PFSK-1 (cell line): ENCODE data around the gene USP50.

Source experiments
- POLR2AphosphoS5 ChIP-seq: IDR thresholded peaks from 2 replicates; pipeline ENCODE4 v1.6.1; 2012; ENCODE audit warnings: low read depth, mild to moderate bottlenecking, control low read depth, low read length, moderate library complexity
- TAF1 ChIP-seq: IDR thresholded peaks from 2 replicates; pipeline ENCODE4 v1.6.1; 2012; ENCODE audit warnings: low read length, control low read depth, borderline replicate concordance; ENCODE audit not compliant: insufficient read depth
- TF ChIP-seq, protein P1 (sequence below), 2 experiments: IDR thresholded peaks; 2 replicates each; pipeline versions ENCODE4 v1.6.1 to v1.8.0; 2011 to 2012; ENCODE audit warnings: low read depth in 2 of 2, low read length in 2 of 2, control low read depth in 1 of 2, inconsistent platforms in 1 of 2, mild to moderate bottlenecking in 1 of 2, moderate library complexity in 1 of 2; ENCODE audit not compliant: insufficient read depth in 1 of 2

DNA sequence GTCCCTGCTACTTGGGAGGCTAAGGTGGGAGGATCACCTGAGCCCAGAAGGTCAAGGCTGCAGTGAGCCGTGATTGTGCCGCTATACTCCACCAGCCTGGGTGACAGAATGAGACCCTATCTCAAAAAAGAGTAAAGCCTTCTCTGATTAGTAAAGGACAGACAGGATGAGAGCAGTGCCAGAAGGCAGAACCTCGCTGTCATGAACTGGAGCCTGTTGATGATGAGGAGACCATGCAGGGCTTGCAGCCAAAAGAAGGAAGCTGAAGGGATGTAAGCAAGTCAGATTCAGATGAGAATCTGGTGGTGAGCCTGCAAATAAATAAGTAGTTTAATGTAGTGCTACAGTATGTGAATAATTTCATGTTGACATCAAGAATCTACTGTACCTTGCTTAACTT, 52.8 kb downstream of the USP50 start:
- TF ChIP-seq, protein P1, sequence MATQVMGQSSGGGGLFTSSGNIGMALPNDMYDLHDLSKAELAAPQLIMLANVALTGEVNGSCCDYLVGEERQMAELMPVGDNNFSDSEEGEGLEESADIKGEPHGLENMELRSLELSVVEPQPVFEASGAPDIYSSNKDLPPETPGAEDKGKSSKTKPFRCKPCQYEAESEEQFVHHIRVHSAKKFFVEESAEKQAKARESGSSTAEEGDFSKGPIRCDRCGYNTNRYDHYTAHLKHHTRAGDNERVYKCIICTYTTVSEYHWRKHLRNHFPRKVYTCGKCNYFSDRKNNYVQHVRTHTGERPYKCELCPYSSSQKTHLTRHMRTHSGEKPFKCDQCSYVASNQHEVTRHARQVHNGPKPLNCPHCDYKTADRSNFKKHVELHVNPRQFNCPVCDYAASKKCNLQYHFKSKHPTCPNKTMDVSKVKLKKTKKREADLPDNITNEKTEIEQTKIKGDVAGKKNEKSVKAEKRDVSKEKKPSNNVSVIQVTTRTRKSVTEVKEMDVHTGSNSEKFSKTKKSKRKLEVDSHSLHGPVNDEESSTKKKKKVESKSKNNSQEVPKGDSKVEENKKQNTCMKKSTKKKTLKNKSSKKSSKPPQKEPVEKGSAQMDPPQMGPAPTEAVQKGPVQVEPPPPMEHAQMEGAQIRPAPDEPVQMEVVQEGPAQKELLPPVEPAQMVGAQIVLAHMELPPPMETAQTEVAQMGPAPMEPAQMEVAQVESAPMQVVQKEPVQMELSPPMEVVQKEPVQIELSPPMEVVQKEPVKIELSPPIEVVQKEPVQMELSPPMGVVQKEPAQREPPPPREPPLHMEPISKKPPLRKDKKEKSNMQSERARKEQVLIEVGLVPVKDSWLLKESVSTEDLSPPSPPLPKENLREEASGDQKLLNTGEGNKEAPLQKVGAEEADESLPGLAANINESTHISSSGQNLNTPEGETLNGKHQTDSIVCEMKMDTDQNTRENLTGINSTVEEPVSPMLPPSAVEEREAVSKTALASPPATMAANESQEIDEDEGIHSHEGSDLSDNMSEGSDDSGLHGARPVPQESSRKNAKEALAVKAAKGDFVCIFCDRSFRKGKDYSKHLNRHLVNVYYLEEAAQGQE (IDR thresholded peaks at IDR 0.05; ENCODE audit: insufficient read depth in 1 of 2, low read depth in 2 of 2, low read length in 2 of 2): no peak
- TF ChIP-seq TAF1 (no peak), POLR2AphosphoS5 (no peak)
